Natural killer cell (primary cell): ENCODE results near the gene MAP4K4. TPM values are rescaled to one million over a fixed set of nuclear protein-coding genes. Genes with fewer than 3 reads are reported as not detected.

Experiments
- ATAC-seq, 3 donors: fragments of 150-1000 bp in 2 of 3; fragments of 200-7000 bp in 1 of 3; cut with Tn5 transposase; 1 replicate in 1 of 3; 2 replicates in 2 of 3; pipeline ENCODE4 v1.10.0; 2021; ENCODE audit warnings: mild to moderate bottlenecking in 2 of 3, moderate library complexity in 2 of 3
- DNase-seq, 2 donors: peaks; one replicate each; pipeline versions ENCODE4 v3.0.0 to v3.0.0-alpha.2; 2013 to 2021; ENCODE audit warnings: mixed read lengths in 1 of 2
- H3K27ac ChIP-seq: one replicate; pipeline ENCODE4 v1.5.1; 2013; ENCODE audit warnings: mild to moderate bottlenecking, low read length
- H3K27me3 ChIP-seq: one replicate; pipeline ENCODE4 v1.6.1; 2013; ENCODE audit warnings: low read length; ENCODE audit not compliant: control insufficient read depth, insufficient read depth
- H3K36me3 ChIP-seq: one replicate; pipeline ENCODE4 v1.6.1; 2013; ENCODE audit warnings: low read length; ENCODE audit not compliant: control insufficient read depth, insufficient read depth
- H3K4me1 ChIP-seq: one replicate; pipeline ENCODE4 v1.6.1; 2013; ENCODE audit warnings: low read length; ENCODE audit not compliant: control insufficient read depth, insufficient read depth
- H3K4me3 ChIP-seq: one replicate; pipeline ENCODE4 v1.5.1; 2013; ENCODE audit warnings: low read length
- H3K9me3 ChIP-seq: one replicate; pipeline ENCODE4 v1.6.1; 2013; ENCODE audit warnings: low read length; ENCODE audit not compliant: control insufficient read depth, insufficient read depth
- H3K27ac Mint-ChIP-seq, 2 donors: one replicate each; pipeline ENCODE4 v1.8.0; 2022; ENCODE audit warnings: mild to moderate bottlenecking in 2 of 2, mixed read lengths in 2 of 2, moderate library complexity in 1 of 2
- H3K27me3 Mint-ChIP-seq, 2 donors: one replicate each; pipeline ENCODE4 v1.8.0; 2022; ENCODE audit warnings: low read depth in 2 of 2, mixed read lengths in 2 of 2
- H3K36me3 Mint-ChIP-seq: one replicate; pipeline ENCODE4 v1.8.0; 2022; ENCODE audit warnings: mixed read lengths
- H3K4me1 Mint-ChIP-seq, 2 donors: one replicate each; pipeline ENCODE4 v1.8.0; 2022; ENCODE audit warnings: mixed read lengths in 2 of 2
- H3K4me3 Mint-ChIP-seq: one replicate; pipeline ENCODE4 v1.8.0; 2022; ENCODE audit warnings: mild to moderate bottlenecking, moderate library complexity, mixed read lengths
- H3K9me3 Mint-ChIP-seq, 2 donors: one replicate each; pipeline ENCODE4 v1.8.0; 2022; ENCODE audit warnings: mixed read lengths in 2 of 2
- WGBS: methylation state at CpG from one replicate; pipeline ENCODE4 v1.1.7; 2013; ENCODE audit warnings: missing lambda C conversion rate; ENCODE audit not compliant: insufficient coverage; 5-methylcytosine and 5-hydroxymethylcytosine counted together
- intact Hi-C: fragments of 100-400 bp; cut with micrococcal nuclease; formaldehyde crosslinking; loops from one replicate; pipeline ENCODE4 v1.14.2; 2022
- total RNA-seq, 4 donors: library from RNA; stranded (reverse); fragments of 120-200 nt in 1 of 4; gene quantifications; one replicate each; pipeline versions ENCODE4 v1.2.3 to v1.2.4, GENCODE V29; 2013 to 2022
- TF ChIP-seq, protein P1 (sequence below): fragments of 200-600 bp; IDR thresholded peaks from one replicate; pipeline ENCODE4 v1.8.0; 2022; ENCODE audit warnings: antibody characterized with exemption

Gene MAP4K4
- total RNA-seq, 3 donors from 2014 or later (not counting 1 experiment from before 2014, with no cell fraction given) = 60.2 to 80.3 (median 66.5) TPM

DNA sequence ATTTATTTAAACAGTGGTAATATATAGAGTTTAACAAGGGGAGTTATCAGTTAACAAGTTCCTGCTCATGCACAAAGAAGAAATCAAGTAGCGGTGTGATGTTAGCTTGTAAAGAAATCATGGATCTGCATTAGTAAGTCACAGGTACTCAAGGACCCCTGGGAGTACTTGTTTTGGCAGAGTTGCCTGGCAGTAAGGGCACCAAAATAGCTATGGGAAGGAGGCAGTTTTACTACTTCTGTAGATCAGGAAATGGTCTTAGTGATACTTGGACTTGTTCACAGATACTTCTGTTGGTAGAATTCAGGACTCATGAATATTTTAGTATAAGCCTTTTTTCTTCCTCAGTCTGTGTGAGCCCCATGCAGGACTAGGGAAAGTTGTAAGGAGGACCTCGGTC, 186.9 kb downstream of the MAP4K4 start:
- Mint-ChIP-seq H3K9me3 (no peaks in the 10 kb centered on the region), H3K4me1 (no peaks in the 10 kb centered on the region), H3K36me3 (peaks cover 16% of the 10 kb centered on the region), H3K27me3 (no peaks in the 10 kb centered on the region), H3K27ac (no peak overlapping the region), H3K4me3 (no peak overlapping the region)
- Histone ChIP-seq H3K36me3 (peaks cover 70% of the 10 kb centered on the region), H3K27ac (no peak overlapping the region), H3K4me3 (no peak overlapping the region), H3K27me3 (no peaks in the 10 kb centered on the region), H3K4me1 (no peaks in the 10 kb centered on the region), H3K9me3 (no peaks in the 10 kb centered on the region)
- DNase-seq (no peak), ATAC-seq (no peak)
- TF ChIP-seq, protein P1, sequence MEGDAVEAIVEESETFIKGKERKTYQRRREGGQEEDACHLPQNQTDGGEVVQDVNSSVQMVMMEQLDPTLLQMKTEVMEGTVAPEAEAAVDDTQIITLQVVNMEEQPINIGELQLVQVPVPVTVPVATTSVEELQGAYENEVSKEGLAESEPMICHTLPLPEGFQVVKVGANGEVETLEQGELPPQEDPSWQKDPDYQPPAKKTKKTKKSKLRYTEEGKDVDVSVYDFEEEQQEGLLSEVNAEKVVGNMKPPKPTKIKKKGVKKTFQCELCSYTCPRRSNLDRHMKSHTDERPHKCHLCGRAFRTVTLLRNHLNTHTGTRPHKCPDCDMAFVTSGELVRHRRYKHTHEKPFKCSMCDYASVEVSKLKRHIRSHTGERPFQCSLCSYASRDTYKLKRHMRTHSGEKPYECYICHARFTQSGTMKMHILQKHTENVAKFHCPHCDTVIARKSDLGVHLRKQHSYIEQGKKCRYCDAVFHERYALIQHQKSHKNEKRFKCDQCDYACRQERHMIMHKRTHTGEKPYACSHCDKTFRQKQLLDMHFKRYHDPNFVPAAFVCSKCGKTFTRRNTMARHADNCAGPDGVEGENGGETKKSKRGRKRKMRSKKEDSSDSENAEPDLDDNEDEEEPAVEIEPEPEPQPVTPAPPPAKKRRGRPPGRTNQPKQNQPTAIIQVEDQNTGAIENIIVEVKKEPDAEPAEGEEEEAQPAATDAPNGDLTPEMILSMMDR = no peak
- 100% methylated on average over 2 of the region's 2 CpGs for WGBS
- intact Hi-C loops = loop anchor here (1.0 kb wide), 2 partner anchors 356 to 565 kb away; no protein-coding TSS in a partner anchor

DNA sequence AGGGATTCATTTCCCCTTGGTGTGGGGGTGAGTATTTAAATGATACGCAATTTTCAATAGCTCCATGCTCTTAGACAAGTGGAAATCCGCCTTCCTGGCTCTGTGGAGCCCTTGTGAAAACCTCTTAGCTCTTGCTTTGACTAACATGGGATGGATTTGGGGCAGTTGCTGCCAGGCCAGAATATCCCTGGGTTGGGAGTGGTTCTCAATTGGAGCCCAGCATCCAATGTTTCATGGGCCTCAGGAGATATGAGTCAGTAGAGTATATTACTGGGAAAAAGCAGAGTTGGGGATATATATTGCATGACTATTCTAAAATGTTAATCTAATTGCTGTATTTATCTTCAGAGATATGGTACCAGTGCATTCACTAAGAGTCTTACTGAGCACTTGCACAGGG, 189.8 kb downstream of the MAP4K4 start:
- H3K4me3 Mint-ChIP-seq = no peak overlapping the region
- Histone ChIP-seq H3K4me1 (no peaks in the 10 kb centered on the region), H3K36me3 (peaks cover 69% of the 10 kb centered on the region), H3K9me3 (no peaks in the 10 kb centered on the region), H3K27me3 (no peaks in the 10 kb centered on the region), H3K4me3 (no peak overlapping the region), H3K27ac (no peak overlapping the region)
- TF ChIP-seq, protein P1 = no peak
- H3K27me3 Mint-ChIP-seq = no peaks in the 10 kb centered on the region
- 88% methylated on average over 2 of the region's 2 CpGs for WGBS
- intact Hi-C loops = no loop called here
- peaks cover 26% of the 10 kb centered on the region for H3K36me3 Mint-ChIP-seq
- DNase-seq = no peak
- no peaks in the 10 kb centered on the region for H3K4me1 Mint-ChIP-seq
- no peak overlapping the region for H3K27ac Mint-ChIP-seq
- no peak for ATAC-seq
- H3K9me3 Mint-ChIP-seq = no peaks in the 10 kb centered on the region

DNA sequence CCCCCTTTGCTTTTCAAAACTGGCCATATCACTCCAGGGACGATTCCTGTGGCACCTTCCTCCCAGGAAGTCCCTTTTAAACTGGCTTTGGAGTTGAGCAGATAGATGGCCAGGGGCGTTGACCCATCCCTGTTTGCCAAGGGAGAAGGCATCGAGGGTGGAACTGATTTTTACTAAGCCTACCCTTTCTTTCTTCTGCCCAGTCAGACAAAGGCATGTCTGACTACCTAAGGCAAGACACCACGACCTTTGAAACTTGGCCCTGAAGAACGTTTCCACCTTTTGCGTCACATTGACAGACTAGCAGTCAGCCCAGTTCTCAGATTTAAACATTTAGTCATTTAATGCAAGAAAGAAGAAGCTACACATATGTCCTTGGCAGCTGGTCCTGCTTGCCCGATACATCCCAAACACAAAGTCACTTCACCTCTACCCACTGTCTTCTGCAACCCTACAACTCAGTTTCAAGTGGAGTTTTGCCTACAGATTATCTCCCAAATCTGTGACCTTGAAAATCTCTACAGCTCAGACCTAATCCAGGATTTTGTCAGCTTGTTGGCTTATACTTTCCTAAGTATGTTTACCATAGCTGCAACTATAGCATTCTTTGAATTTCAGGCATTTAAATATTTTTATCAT, 192.1 kb downstream of the MAP4K4 start:
- Mint-ChIP-seq H3K36me3 (peaks cover 37% of the 10 kb centered on the region), H3K9me3 (no peaks in the 10 kb centered on the region), H3K27ac (no peak overlapping the region), H3K4me1 (no peaks in the 10 kb centered on the region), H3K27me3 (no peaks in the 10 kb centered on the region), H3K4me3 (no peak overlapping the region)
- WGBS = 95% methylated on average over 7 of the region's 7 CpGs
- Histone ChIP-seq H3K36me3 (peaks cover 65% of the 10 kb centered on the region), H3K27ac (no peak overlapping the region), H3K4me1 (no peaks in the 10 kb centered on the region), H3K9me3 (no peaks in the 10 kb centered on the region), H3K27me3 (no peaks in the 10 kb centered on the region), H3K4me3 (no peak overlapping the region)
- ATAC-seq = no peak
- DNase-seq = no peak
- TF ChIP-seq, protein P1 = no peak
- intact Hi-C loops = no loop called here

DNA sequence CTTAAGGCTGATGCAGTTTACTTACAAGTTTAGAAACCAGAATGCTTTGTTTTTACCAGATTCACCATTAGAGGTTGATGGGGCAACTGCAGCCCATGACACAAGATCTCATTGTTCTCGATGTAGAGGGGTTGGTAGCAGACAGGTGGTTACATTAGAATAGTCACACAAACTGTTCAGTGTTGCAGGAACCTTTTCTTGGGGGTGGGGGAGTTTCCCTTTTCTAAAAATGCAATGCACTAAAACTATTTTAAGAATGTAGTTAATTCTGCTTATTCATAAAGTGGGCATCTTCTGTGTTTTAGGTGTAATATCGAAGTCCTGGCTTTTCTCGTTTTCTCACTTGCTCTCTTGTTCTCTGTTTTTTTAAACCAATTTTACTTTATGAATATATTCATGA, 194.9 kb downstream of the MAP4K4 start:
- TF ChIP-seq, protein P1 = no peak
- H3K4me1 Mint-ChIP-seq = no peaks in the 10 kb centered on the region
- H3K27me3 Mint-ChIP-seq = no peaks in the 10 kb centered on the region
- H3K9me3 Mint-ChIP-seq = no peaks in the 10 kb centered on the region
- no peak for ATAC-seq
- WGBS = 57% methylated on average over 1 of the region's 3 CpGs
- no peaks in the 10 kb centered on the region for H3K27me3 ChIP-seq
- H3K27ac ChIP-seq = no peak overlapping the region
- no peak overlapping the region for H3K27ac Mint-ChIP-seq
- no peaks in the 10 kb centered on the region for H3K4me1 ChIP-seq
- H3K36me3 Mint-ChIP-seq = peaks cover 27% of the 10 kb centered on the region
- H3K9me3 ChIP-seq = no peaks in the 10 kb centered on the region
- H3K4me3 ChIP-seq = no peak overlapping the region
- peaks cover 43% of the 10 kb centered on the region for H3K36me3 ChIP-seq
- no peak overlapping the region for H3K4me3 Mint-ChIP-seq
- intact Hi-C loops = no loop called here
- no peak for DNase-seq
